Gastrocnemius medialis (tissue), 4 donors: ENCODE data around the gene MAL.

Source experiments
- POLR2A ChIP-seq, 2 donors: fragments of 450-650 bp; IDR thresholded peaks; one replicate each; pipeline ENCODE4 v1.6.1; 2017; ENCODE audit warnings: antibody characterized with exemption in 2 of 2, mild to moderate bottlenecking in 2 of 2, moderate library complexity in 2 of 2
- TF ChIP-seq, protein P1 (sequence below), 5 experiments: fragments of 450-650 bp in 3 of 5; fragments of 200-600 bp in 2 of 5; sonication (generic) in 2 of 5; IDR thresholded peaks in 4 of 5; conservative IDR thresholded peaks in 1 of 5; 1 replicate in 4 of 5; 2 replicates in 1 of 5; pipeline ENCODE4 v1.5.1; 2016 to 2019; ENCODE audit warnings: antibody characterized with exemption in 5 of 5, mild to moderate bottlenecking in 3 of 5, moderate library complexity in 3 of 5

DNA sequence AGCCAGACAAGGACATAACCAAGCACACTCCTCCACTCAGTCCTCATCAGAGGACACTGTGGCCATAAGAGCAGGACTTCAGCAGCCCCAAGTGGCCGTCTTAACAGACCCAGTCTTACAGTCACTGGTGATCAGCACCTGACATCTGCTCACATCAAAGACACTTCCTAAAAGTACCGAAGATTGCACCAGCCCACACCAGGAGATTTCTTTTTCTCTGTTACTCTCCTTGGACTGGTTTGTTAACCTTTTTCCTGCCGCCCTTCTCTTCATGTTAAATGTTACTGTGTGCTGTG, 52.0 kb downstream of the MAL start:
- TF ChIP-seq, protein P1, sequence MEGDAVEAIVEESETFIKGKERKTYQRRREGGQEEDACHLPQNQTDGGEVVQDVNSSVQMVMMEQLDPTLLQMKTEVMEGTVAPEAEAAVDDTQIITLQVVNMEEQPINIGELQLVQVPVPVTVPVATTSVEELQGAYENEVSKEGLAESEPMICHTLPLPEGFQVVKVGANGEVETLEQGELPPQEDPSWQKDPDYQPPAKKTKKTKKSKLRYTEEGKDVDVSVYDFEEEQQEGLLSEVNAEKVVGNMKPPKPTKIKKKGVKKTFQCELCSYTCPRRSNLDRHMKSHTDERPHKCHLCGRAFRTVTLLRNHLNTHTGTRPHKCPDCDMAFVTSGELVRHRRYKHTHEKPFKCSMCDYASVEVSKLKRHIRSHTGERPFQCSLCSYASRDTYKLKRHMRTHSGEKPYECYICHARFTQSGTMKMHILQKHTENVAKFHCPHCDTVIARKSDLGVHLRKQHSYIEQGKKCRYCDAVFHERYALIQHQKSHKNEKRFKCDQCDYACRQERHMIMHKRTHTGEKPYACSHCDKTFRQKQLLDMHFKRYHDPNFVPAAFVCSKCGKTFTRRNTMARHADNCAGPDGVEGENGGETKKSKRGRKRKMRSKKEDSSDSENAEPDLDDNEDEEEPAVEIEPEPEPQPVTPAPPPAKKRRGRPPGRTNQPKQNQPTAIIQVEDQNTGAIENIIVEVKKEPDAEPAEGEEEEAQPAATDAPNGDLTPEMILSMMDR (IDR thresholded peaks at IDR 0.05 in 4 of 5, conservative IDR thresholded peaks at IDR 0.05 in 1 of 5): no peak
- no peak for TF ChIP-seq POLR2A (IDR thresholded peaks at IDR 0.05)
